ENCODE data around the gene VARS2.

DNA sequence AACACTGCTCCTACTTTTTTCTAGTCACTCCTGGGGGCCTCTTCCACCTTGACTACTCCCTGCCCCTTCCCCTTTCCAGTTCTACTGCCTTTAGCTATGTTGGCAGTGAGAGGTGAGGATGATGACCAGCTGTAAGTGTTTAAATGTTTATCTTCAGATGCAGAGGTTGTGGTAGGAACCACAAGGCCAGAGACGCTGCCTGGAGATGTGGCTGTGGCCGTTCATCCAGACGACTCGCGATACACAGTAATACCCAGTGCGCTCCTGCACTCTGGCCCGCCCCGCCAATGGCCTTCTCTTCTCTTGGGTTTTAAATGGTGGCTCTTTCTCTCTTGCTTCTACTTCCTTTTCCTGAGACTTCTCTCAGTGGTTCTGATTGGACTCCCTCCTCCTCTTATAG lies 4.6 kb downstream of the VARS2 start:
- TF ChIP-seq, protein P1, sequence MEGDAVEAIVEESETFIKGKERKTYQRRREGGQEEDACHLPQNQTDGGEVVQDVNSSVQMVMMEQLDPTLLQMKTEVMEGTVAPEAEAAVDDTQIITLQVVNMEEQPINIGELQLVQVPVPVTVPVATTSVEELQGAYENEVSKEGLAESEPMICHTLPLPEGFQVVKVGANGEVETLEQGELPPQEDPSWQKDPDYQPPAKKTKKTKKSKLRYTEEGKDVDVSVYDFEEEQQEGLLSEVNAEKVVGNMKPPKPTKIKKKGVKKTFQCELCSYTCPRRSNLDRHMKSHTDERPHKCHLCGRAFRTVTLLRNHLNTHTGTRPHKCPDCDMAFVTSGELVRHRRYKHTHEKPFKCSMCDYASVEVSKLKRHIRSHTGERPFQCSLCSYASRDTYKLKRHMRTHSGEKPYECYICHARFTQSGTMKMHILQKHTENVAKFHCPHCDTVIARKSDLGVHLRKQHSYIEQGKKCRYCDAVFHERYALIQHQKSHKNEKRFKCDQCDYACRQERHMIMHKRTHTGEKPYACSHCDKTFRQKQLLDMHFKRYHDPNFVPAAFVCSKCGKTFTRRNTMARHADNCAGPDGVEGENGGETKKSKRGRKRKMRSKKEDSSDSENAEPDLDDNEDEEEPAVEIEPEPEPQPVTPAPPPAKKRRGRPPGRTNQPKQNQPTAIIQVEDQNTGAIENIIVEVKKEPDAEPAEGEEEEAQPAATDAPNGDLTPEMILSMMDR (IDR thresholded peaks at IDR 0.05; ENCODE audit: poor library complexity) = no peak
- TF ChIP-seq EZH2 (IDR thresholded peaks at IDR 0.05; ENCODE audit: borderline replicate concordance) (no peak), EZH2phosphoT487 (IDR thresholded peaks at IDR 0.05; ENCODE audit: low read depth, severe bottlenecking, unreplicated experiment) (no peak)
